Measurements from ENCODE around the gene RNF182. TPM values are rescaled to one million over a fixed set of nuclear protein-coding genes. Genes with fewer than 3 reads are reported as not detected.

The RNF182 gene
- total and polyA plus RNA-seq, 9 of the 15 experiments (the other 6 are each of a cell fraction or from before 2014, with no cell fraction given) = 12.8 to 22.8 (median 17.5) TPM

GRCh38 chr6:13979284-13980171 is 54.8 kb downstream of the RNF182 start (continued):
- TF ChIP-seq TAL1 (IDR thresholded peaks at IDR 0.05) (peak; percentile 84), NR2C2 (CRISPR knock-in tag; IDR thresholded peaks at IDR 0.05) (no peak), NR2C2 (tag; IDR thresholded peaks at IDR 0.05) (0 out of 2 replicates have a peak, but pooled peaks have one; percentile 29), HDAC3 (IDR thresholded peaks at IDR 0.05; ENCODE audit: borderline replicate concordance, partially characterized antibody) (peak; percentile 55), MXI1 (IDR thresholded peaks at IDR 0.05; ENCODE audit: low read depth, low read length) (0 out of 2 replicates have a peak, but pooled peaks have one; percentile 21), KLF16 (IDR thresholded peaks at IDR 0.05) (peak; percentile 51; the same call in 1 of the 2 replicates), ZNF444 (CRISPR knock-in tag; IDR thresholded peaks at IDR 0.05) (no peak), POLR2AphosphoS5 (IDR thresholded peaks at IDR 0.05; ENCODE audit: control insufficient read depth, insufficient read depth, low read depth, low read length) (peak; percentile 53; the same call in 1 of the 2 replicates), NCOA2 (IDR thresholded peaks at IDR 0.05; ENCODE audit: partially characterized antibody in 2 of 2) (peak; percentile 41 to 50), ZFP1 (CRISPR knock-in tag; IDR thresholded peaks at IDR 0.05) (no peak), STAT5A (IDR thresholded peaks at IDR 0.05; ENCODE audit: borderline replicate concordance, low read length) (peak; percentile 70), NCOR1 (IDR thresholded peaks at IDR 0.05) (peak; percentile 86), NFIC (IDR thresholded peaks at IDR 0.05) (peak; percentile 44; the same call in 1 of the 2 replicates), ZNF507 (tag; conservative IDR thresholded peaks at IDR 0.05) (no peak), TAF9B (IDR thresholded peaks at IDR 0.05; ENCODE audit: partially characterized antibody) (peak; percentile 3), ARID1B (IDR thresholded peaks at IDR 0.05) (peak; percentile 95), MLLT1 (IDR thresholded peaks at IDR 0.05) (0 out of 4 replicates have a peak, but pooled peaks of 1 of the 2 experiments have one; percentile 19), PTRF (tag; IDR thresholded peaks at IDR 0.05) (peak; percentile 20; the same call in 1 of the 2 replicates), TCF3 (CRISPR knock-in tag; IDR thresholded peaks at IDR 0.05) (peak; percentile 88), MAFF (IDR thresholded peaks at IDR 0.05; ENCODE audit: low read length) (peak; percentile 62; the same call in 1 of the 2 replicates), ZEB2 (IDR thresholded peaks at IDR 0.05) (peak; percentile 24; the same call in 1 of the 2 replicates), ZKSCAN8 (CRISPR knock-in tag; IDR thresholded peaks at IDR 0.05) (peak; percentile 85), KDM1A (IDR thresholded peaks at IDR 0.05) (0 out of 4 replicates have a peak, but pooled peaks have one; percentile 5 to 26), L3MBTL2 (IDR thresholded peaks at IDR 0.05) (peak; percentile 12), ZNF584 (CRISPR knock-in tag; IDR thresholded peaks at IDR 0.05; ENCODE audit: low read depth) (peak; percentile 38), TEAD2 (tag; IDR thresholded peaks at IDR 0.05) (0 out of 2 replicates have a peak, but pooled peaks have one; percentile 45), VEZF1 (CRISPR knock-in tag; IDR thresholded peaks at IDR 0.05) (peak; percentile 55)
